MG63 (cell line): Measurements from ENCODE around the gene KPNA4. TPM values are rescaled to one million over a fixed set of nuclear protein-coding genes. Genes with fewer than 3 reads are reported as not detected.
"Not testable (repeated sequence)": the region's sequence is repeated elsewhere in the genome, so short reads cannot be mapped to it uniquely, and the experiment has no call there.

Experiments used
- DNase-seq: peaks from one replicate; pipeline ENCODE4 v3.0.0-alpha.2; 2020
- H3K27me3 ChIP-seq: fragments of 250-450 bp; sonication (Bioruptor Pico); 2 replicates; pipeline ENCODE4 v1.5.1; 2020; ENCODE audit warnings: mild to moderate bottlenecking, moderate library complexity
- H3K36me3 ChIP-seq: fragments of 250-450 bp; sonication (Bioruptor Pico); 2 replicates; pipeline ENCODE4 v1.5.1; 2020; ENCODE audit warnings: mild to moderate bottlenecking, moderate library complexity
- H3K4me3 ChIP-seq: fragments of 250-450 bp; sonication (Bioruptor Pico); 2 replicates; pipeline ENCODE4 v1.5.1; 2020; ENCODE audit warnings: mild to moderate bottlenecking, moderate library complexity
- H3K9me3 ChIP-seq: fragments of 250-450 bp; sonication (Bioruptor Pico); 2 replicates; pipeline ENCODE4 v1.5.1; 2020; ENCODE audit warnings: mild to moderate bottlenecking, moderate library complexity
- total RNA-seq: library from RNA; depleted of rRNA; stranded (reverse); fragments of >200 nt; shearing (Covaris generic); gene quantifications from 2 replicates; pipeline ENCODE4 v1.2.3, GENCODE V29; 2014; ENCODE audit warnings: low replicate concordance; rRNA removed

The KPNA4 gene, protein sequence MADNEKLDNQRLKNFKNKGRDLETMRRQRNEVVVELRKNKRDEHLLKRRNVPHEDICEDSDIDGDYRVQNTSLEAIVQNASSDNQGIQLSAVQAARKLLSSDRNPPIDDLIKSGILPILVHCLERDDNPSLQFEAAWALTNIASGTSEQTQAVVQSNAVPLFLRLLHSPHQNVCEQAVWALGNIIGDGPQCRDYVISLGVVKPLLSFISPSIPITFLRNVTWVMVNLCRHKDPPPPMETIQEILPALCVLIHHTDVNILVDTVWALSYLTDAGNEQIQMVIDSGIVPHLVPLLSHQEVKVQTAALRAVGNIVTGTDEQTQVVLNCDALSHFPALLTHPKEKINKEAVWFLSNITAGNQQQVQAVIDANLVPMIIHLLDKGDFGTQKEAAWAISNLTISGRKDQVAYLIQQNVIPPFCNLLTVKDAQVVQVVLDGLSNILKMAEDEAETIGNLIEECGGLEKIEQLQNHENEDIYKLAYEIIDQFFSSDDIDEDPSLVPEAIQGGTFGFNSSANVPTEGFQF
- total RNA-seq: 32.3 and 37.3 TPM in 2 replicates

DNA sequence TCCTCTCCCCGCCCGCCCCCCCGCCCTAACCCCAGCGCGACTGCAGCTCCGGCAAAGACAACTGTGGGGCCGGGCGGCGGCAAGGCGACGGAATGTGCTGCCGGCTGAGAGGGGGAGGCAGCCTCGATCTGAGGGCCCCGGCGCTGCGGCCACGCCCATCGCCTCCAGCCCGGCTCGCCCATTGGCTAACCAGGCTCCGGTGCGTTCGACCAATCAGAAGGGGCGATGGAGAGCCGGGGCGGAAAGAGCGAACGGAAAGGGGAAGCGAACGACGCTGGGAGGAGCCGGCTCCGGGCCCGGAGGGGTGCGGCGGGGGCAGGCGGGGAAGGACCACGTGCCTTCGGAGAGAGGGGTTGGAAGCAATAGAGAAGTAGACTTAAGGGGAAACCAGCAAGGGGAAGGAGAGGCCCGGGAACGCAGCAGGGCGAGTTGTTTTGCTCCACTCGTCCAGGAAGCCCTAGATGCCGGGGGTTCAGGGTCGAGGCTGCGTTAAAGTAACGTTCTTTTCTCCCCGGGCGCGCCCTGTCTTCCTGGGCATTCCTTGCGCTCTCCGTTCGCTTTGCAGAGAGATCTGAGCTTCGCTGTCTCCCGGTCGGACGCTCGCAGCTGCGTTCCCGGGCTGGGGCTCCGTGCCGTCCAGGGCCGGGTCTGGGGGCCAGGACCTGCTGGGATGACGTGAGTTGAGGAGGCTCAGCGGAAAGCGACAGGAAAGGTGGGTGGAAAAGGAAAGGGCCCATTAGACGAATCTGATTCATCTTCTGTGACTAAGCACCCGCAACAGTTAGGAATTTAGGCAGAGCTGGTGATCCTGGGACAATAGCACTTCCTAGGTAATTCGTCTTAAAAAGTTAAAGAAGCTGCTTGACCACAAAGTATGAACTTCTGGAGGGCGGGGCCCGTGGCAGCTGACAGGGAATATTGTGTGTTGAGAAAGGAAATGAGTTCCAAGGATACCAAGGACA lies at the start of gene KPNA4:
Gene KPNA4, minus strand, starts transcription at position 130 of the 962 bp plus-strand sequence. CDS start 289 bp downstream, outside the sequence.
- peaks cover 24% of the 10 kb centered on the region for H3K36me3 ChIP-seq
- peak within 1 kb of the TSS; percentile 67 for H3K4me3 ChIP-seq
- DNase-seq: peak; percentile 99
- no peaks in the 10 kb centered on the region for H3K27me3 ChIP-seq
- H3K9me3 ChIP-seq: no peaks in the 10 kb centered on the region

DNA sequence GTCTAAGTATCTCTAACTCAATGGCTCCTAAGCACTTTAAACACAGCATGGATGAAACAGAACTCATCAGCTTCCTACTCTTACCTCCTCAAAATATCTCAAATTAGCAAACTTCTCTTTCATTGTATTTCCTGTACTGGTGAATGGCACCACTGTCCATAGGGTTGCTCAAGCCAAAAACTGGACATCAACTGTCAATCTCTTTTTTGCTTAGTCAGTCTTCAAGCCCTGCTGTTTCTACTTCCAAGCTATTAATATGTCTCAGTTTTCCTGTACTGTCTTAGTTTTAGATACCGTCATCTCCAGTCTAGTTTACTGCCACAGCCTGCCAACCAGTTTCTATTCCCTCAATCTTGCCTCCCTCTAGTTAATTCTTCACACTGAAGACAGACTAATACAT lies 48.3 kb upstream of the KPNA4 start:
- Histone ChIP-seq H3K36me3 (no peaks in the 10 kb centered on the region), H3K4me3 (no peak overlapping the region), H3K27me3 (0 out of 2 replicates have a peak, but pooled peaks cover 2% of the 10 kb centered on the region), H3K9me3 (no peaks in the 10 kb centered on the region)
- no peak for DNase-seq

DNA sequence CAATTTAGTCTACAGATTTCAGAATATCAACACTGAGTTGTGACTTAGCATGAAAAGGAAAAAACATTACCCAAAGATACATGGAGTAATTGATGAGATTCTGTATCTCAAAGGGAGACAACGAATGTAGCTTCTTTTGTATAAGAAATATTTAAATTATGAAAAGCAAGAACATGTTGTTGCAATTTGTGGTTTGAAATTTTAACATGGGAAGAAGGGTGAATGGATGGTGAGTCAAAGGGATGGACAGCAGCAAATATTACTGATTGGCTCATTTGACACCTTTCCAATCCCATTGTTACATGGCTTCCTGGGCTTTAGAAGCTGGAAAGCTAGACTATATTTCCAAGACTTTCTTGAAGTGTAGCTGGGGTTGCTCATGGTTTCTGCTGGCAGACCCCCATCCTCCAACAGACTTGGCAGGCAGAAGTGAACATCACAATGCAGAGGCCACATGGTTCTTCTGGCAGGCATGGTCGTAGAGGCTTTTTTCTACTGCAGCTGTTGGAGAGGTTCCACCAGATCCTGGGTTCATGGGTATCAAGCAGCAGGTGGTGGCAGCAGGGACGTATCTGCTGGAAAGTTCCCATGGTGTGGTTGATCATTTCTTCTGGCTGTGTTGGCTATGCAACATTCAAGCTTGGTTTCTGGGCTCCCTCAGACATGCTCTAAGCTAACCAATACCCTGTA lies 47.2 kb upstream of the KPNA4 start:
- no peak overlapping the region for H3K4me3 ChIP-seq

GRCh38 chr3:160611141-160611540 lies 45.8 kb upstream of the KPNA4 start:
- Histone ChIP-seq H3K36me3 (no peaks in the 10 kb centered on the region), H3K9me3 (no peaks in the 10 kb centered on the region), H3K4me3 (no peak overlapping the region), H3K27me3 (0 out of 2 replicates have a peak, but pooled peaks cover 2% of the 10 kb centered on the region)
- DNase-seq: peak; percentile 9

More for the DNA sequence above, 47.2 kb upstream of the KPNA4 start:
- Histone ChIP-seq H3K36me3 (no peaks in the 10 kb centered on the region), H3K9me3 (no peaks in the 10 kb centered on the region), H3K27me3 (0 out of 2 replicates have a peak, but pooled peaks cover 2% of the 10 kb centered on the region)
- peak; percentile 3 for DNase-seq

- no peak overlapping the region for H3K4me3 ChIP-seq
- DNase-seq: no peak
- H3K9me3 ChIP-seq: no peaks in the 10 kb centered on the region
- H3K36me3 ChIP-seq: no peaks in the 10 kb centered on the region
- 0 out of 2 replicates have a peak, but pooled peaks cover 2% of the 10 kb centered on the region for H3K27me3 ChIP-seq
Observed at GRCh38 chr3:160608870-160609269, 43.5 kb upstream of the KPNA4 start.

- no peaks in the 10 kb centered on the region for H3K36me3 ChIP-seq
- H3K4me3 ChIP-seq: no peak overlapping the region
- no peak for DNase-seq
- H3K9me3 ChIP-seq: no peaks in the 10 kb centered on the region
- H3K27me3 ChIP-seq: 0 out of 2 replicates have a peak, but pooled peaks cover 2% of the 10 kb centered on the region
Observed at GRCh38 chr3:160607826-160608225, 42.5 kb upstream of the KPNA4 start.

GRCh38 chr3:160605315-160605714 lies 39.9 kb upstream of the KPNA4 start:
- DNase-seq: no peak
- Histone ChIP-seq H3K9me3 (no peaks in the 10 kb centered on the region), H3K4me3 (no peak overlapping the region), H3K36me3 (no peaks in the 10 kb centered on the region), H3K27me3 (no peaks in the 10 kb centered on the region)

DNA sequence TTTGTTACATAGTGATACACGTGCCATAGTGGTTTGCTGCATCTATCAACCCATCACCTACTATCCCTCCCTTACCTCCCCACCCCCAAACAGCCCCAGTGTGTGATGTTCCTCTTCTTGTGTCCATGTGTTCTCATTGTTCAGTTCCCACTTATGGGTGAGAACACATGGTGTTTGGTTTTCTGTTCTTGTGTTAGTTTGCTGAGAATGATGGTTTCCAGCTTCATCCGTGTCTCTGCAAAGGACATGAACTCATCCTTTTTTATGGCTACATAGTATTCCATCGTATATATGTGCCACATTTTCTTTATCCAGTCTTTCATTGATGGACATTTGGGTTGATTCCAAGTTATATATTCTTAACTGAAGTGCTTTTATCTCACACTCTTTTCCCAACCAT lies 38.5 kb upstream of the KPNA4 start:
- not testable (repeated sequence) for H3K27me3 ChIP-seq, H3K36me3 ChIP-seq, DNase-seq

DNA sequence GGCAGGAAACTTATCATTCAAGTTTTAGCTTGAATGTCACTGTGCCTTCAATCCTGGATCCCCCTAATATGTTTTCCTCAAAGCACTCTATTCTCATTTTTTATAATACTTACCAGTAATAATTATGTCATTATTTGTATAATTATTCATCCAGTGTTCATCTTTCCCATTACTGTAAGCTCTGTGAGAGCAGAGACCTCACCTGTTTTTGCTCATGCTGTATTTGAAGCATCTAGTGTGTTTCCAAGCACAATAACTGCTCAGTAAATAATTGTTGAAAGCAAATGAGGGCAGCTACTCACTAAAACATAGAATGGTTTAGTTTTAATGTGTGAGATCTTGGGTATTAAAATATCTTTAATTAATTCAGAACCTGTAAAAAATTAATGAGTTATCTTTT lies 36.9 kb upstream of the KPNA4 start:
- Histone ChIP-seq H3K4me3 (no peak overlapping the region), H3K36me3 (no peaks in the 10 kb centered on the region), H3K27me3 (0 out of 2 replicates have a peak, but pooled peaks cover 2% of the 10 kb centered on the region), H3K9me3 (no peaks in the 10 kb centered on the region)
- no peak for DNase-seq

More for the DNA sequence above, 38.5 kb upstream of the KPNA4 start:
- not testable (repeated sequence) for H3K9me3 ChIP-seq, H3K4me3 ChIP-seq

DNA sequence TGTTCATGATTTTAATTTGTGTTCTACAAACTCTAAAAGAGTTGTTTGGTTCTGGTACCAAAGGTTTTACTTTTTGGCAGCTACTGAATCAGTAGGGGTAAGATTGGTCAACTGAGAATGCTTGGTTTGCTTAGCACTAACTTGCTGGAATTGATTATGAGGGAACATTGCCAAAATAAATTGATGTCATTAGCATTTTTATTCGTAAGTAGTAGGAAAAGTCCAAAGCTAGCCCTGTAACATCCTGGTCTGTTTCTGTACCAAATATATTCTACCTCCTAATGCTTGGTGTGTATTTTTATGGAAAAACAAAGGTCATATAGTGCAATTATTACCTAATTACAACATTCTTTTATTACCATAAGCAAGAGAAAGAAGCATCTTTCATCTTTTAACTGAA lies 35.9 kb upstream of the KPNA4 start:
- Histone ChIP-seq H3K9me3 (no peaks in the 10 kb centered on the region), H3K4me3 (no peak overlapping the region), H3K27me3 (0 out of 2 replicates have a peak, but pooled peaks cover 2% of the 10 kb centered on the region), H3K36me3 (no peaks in the 10 kb centered on the region)
- DNase-seq: no peak

DNA sequence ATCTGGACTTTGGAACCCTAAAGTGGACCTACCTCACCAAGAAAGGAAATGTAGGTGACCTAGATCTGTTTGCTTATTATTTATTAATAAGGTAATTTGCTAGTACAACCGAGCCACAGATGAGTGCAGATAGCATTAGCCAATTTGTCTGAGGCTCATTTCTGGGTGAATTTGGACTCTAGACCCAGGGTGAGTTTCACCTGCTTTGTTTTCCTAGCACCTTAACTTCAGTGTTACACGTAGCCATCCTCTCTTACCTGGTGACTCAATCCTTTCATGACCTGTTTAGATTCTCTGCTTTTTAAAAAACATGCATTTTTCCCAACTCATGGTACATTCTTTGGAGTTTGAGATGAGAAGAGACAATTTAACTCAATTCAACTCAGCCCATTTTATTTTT lies 33.5 kb upstream of the KPNA4 start:
- Histone ChIP-seq H3K36me3 (no peaks in the 10 kb centered on the region), H3K9me3 (no peaks in the 10 kb centered on the region), H3K4me3 (no peak overlapping the region), H3K27me3 (0 out of 2 replicates have a peak, but pooled peaks cover 2% of the 10 kb centered on the region)
- no peak for DNase-seq

GRCh38 chr3:160588023-160588422 lies 22.7 kb upstream of the KPNA4 start:
- no peak for DNase-seq
- Histone ChIP-seq H3K27me3 (peaks cover 5% of the 10 kb centered on the region; the same call in 1 of the 2 replicates), H3K9me3 (no peaks in the 10 kb centered on the region), H3K36me3 (no peaks in the 10 kb centered on the region), H3K4me3 (no peak overlapping the region)

GRCh38 chr3:160587105-160587504 lies 21.7 kb upstream of the KPNA4 start:
- peaks cover 2% of the 10 kb centered on the region; the same call in 1 of the 2 replicates for H3K27me3 ChIP-seq
- H3K4me3 ChIP-seq: no peak overlapping the region
- DNase-seq: no peak
- no peaks in the 10 kb centered on the region for H3K36me3 ChIP-seq
- H3K9me3 ChIP-seq: no peaks in the 10 kb centered on the region

- H3K9me3 ChIP-seq: no peaks in the 10 kb centered on the region
- no peak for DNase-seq
- H3K4me3 ChIP-seq: no peak overlapping the region
- H3K27me3 ChIP-seq: peaks cover 2% of the 10 kb centered on the region; the same call in 1 of the 2 replicates
- H3K36me3 ChIP-seq: no peaks in the 10 kb centered on the region
Observed at GRCh38 chr3:160586679-160587078, 21.3 kb upstream of the KPNA4 start.

GRCh38 chr3:160583451-160583850 lies 18.1 kb upstream of the KPNA4 start:
- Histone ChIP-seq H3K27me3 (no peaks in the 10 kb centered on the region), H3K9me3 (no peaks in the 10 kb centered on the region), H3K36me3 (no peaks in the 10 kb centered on the region), H3K4me3 (no peak overlapping the region)
- DNase-seq: no peak

DNA sequence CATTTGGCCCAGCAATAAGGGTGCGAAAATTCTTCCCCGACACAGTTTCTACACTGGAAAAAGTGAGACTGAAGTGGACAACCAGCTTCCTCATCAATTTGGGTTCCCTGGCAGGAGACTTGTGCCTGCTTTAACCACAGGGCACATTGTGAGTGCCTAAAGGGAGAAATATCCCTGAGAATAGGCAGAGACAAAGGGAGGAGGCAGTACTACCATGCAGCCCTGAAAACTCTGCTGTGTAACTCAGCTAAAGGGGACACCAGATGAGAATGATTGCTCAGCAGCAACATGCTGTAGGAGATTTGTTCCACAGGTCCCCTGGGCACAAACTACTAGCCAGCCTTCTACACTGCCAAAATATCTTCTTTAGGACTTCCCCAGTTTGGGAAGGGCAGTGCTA lies 15.6 kb upstream of the KPNA4 start:
- H3K9me3 ChIP-seq: no peaks in the 10 kb centered on the region

More for the DNA sequence above, 15.6 kb upstream of the KPNA4 start:
- H3K36me3 ChIP-seq: no peaks in the 10 kb centered on the region
- no peak overlapping the region for H3K4me3 ChIP-seq
- H3K27me3 ChIP-seq: no peaks in the 10 kb centered on the region
- no peak for DNase-seq
